Choroid plexus epithelial cell (primary cell): ENCODE data around the gene POLR2F.

ENCODE experiments used
- DNase-seq: peaks from one replicate; pipeline ENCODE4 v3.0.0-alpha.2; 2010; ENCODE audit warnings: low read depth
- H3K4me3 ChIP-seq: 2 replicates; pipeline ENCODE4 v1.5.1; 2011; ENCODE audit warnings: low read depth, mild to moderate bottlenecking, control low read depth, low read length, moderate library complexity
- TF ChIP-seq, protein P1 (sequence below): conservative IDR thresholded peaks from 2 replicates; pipeline ENCODE4 v1.5.1; 2011; ENCODE audit warnings: low read depth, mild to moderate bottlenecking, control low read depth, inconsistent platforms, low read length, moderate library complexity

Gene POLR2F

DNA sequence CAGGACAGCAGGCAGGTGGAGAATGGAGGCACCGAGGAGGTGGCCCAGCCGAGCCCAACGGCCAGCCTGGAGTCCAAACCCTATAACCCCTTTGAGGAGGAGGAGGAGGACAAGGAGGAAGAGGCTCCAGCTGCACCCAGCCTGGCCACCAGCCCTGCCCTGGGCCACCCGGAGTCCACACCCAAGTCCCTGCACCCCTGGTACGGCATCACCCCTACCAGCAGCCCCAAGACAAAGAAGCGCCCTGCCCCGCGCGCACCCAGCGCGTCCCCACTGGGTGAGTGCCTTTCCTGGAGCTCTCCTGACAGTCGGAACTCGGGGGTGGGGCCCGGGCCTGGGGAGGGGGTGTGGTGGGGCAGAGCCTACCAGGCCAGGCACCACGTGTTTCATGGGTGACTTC is 27.7 kb upstream of the POLR2F start:
- TF ChIP-seq, protein P1, sequence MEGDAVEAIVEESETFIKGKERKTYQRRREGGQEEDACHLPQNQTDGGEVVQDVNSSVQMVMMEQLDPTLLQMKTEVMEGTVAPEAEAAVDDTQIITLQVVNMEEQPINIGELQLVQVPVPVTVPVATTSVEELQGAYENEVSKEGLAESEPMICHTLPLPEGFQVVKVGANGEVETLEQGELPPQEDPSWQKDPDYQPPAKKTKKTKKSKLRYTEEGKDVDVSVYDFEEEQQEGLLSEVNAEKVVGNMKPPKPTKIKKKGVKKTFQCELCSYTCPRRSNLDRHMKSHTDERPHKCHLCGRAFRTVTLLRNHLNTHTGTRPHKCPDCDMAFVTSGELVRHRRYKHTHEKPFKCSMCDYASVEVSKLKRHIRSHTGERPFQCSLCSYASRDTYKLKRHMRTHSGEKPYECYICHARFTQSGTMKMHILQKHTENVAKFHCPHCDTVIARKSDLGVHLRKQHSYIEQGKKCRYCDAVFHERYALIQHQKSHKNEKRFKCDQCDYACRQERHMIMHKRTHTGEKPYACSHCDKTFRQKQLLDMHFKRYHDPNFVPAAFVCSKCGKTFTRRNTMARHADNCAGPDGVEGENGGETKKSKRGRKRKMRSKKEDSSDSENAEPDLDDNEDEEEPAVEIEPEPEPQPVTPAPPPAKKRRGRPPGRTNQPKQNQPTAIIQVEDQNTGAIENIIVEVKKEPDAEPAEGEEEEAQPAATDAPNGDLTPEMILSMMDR, result no peak
- no peak overlapping the region for H3K4me3 ChIP-seq
- DNase-seq, result no peak

DNA sequence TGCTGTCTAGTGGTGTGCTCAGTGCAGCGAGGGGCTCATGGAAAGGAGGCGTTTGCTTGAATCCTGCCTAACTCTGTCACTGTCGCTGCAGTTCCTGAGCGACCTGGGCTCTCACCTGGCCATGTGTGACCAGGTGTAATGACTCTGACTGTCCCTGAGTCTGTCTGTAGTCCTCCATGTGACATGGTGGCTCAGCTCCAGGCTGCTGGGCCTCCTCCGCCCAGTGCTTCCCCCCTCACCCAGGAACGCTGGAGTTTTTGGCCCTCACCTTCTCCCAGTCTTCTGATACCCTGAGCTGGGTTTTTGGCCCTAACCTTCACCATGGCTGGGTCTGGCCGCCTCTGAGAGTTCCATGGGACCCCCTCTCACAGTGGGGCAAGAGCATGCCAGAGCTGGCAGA is 27.1 kb upstream of the POLR2F start:
- TF ChIP-seq, protein P1, result no peak
- DNase-seq, result no peak
- no peak overlapping the region for H3K4me3 ChIP-seq

DNA sequence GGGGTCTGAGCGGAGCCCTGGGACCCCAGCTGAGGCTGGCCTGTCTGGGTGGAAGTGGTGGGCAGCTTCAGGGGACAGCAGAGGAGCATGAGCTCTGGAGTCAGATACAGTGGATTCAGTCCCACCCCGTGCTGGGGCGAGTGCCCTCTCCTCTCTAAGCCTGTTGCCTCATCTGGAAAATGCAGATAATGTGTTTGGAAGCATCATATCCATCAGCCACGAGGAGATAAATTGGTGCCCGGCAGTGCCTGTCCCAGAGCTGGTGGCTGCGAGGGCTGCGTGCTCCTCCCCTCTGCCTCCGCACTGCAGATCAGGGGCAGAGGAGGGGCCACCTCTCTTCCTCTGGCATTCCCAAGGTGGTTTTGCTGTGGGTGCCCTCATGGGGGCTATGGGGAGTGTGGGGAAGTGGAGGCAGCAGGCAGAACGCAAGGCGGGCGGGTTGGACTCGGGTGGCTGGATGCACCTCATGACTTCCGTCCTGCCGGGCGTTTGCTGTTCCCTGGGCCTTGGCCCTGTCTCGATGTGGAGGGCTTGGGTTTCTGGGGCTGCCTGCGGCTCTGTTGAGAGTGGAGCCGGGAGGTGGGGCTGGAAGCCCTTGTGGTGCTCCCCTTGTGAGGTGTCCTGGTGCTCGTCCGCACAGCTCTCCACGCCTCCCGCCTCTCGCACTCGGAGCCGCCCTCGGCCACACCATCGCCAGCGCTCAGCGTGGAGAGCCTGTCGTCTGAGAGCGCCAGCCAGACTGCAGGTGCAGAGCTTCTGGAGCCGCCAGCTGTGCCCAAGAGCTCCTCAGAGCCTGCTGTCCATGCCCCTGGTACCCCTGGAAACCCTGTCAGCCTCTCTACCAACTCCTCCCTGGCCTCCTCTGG is 26.5 kb upstream of the POLR2F start:
- TF ChIP-seq, protein P1, result no peak
- DNase-seq, result no peak
- H3K4me3 ChIP-seq, result no peak overlapping the region

DNA sequence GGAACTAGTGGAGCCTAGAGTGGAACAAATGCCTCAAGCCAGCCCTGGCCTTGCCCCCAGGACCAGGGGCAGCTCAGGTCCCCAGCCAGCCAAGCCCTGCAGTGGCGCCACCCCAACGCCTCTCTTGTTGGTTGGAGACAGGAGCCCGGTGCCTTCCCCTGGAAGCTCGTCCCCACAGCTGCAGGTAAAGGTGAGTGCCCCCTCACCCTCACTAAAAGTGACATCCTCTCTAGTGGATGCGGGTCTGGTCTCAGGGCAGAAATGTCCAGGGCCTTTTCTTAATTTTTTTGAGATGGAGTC is 25.9 kb upstream of the POLR2F start:
- no peak overlapping the region for H3K4me3 ChIP-seq
- no peak for DNase-seq
- TF ChIP-seq, protein P1, result no peak

DNA sequence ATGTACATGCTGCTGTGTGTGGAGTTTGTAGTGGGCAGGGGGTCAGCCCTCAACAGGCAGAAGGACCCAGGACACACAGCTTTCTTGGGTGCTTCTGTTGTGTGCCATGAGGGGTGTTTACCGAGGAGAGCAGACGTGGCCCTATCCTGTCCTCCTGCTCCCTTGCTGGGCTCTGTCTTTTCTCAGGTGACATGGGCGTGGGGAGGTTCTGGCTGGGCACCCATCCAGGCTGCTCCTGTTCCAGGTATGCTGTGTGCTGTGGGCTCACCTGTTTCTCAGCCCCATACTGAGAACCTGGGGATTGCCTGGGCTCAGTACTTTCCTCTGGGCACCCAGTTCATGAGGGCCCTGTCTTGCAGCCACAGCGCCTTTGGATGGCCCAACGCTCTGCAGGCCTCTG is 24.1 kb upstream of the POLR2F start:
- DNase-seq, result no peak
- TF ChIP-seq, protein P1, result no peak
- H3K4me3 ChIP-seq, result no peak overlapping the region

DNA sequence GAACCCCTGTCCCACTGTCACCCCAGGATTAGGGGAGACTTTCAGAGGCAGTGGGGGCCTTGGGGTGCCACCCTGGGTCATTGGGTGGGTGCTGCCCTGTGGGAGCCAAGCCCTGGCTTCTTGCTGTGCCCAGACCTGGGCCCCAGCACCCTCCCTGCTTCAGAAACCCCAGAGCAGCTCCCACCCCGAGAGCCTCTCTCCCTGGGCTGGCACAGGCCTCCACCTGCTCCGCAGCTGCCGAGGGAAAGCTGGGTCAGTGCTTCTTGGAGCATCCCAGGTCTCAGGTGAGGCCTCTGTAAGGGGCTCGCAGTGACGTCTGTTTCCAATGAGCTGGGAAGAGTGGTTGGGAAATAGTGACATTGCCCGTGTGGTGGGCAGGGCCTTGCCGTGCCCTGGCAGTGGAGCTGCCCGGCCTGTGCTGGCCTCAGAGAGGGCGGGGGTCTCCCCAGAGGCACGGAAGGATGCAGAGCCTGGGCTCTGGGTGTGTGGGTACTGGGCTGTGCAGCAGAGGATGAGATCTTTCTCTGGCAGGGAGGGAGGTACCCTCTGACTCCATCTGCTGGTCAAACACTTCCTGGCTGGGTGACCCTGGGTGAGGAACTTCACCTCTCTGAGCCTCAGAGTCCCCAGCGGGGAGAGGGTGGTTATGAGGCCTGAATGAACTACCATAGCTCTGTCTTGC is 23.1 kb upstream of the POLR2F start:
- no peak overlapping the region for H3K4me3 ChIP-seq
- TF ChIP-seq, protein P1, result peak; percentile 71
- DNase-seq, result peak; percentile 62

DNA sequence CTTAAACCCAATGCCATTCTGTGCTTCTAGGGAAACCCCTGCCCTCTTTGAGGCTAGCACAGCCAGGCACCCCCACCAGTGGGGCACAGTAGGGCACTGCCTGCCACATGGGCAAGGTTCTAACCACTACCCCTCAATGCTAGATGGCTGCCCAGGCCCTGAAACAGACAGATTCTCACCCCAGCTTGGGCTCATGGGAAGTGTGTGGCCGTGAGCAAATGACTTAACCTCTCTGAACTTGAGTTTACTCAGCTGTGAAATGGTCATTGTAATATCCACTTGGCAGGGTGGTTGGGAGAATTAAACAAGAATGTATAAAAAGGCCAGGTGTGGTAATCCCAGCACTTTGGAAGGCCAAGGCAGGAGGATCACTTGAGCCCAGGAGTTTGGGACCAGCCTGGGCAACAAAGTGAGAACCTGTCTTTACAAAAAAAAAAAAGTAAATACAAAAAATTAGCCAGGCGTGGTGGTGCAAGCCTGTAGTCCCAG is 22.5 kb upstream of the POLR2F start:
- no peak overlapping the region for H3K4me3 ChIP-seq
- DNase-seq, result no peak
- TF ChIP-seq, protein P1, result no peak
